HEK293 (cell line): ENCODE data around the gene MRPL14.
A peak's percentile ranks its signal among the peaks of the same experiment; 100 is the strongest.

Source experiments
- BCL6B ChIP-seq: fragments of 450-650 bp; formaldehyde crosslinking; IDR thresholded peaks from 2 replicates; pipeline ENCODE4 v1.5.1; 2017; ENCODE audit warnings: missing biosample characterization, missing genetic modification characterization
- GFI1B ChIP-seq: fragments of 450-650 bp; formaldehyde crosslinking; IDR thresholded peaks from 2 replicates; pipeline ENCODE4 v1.5.1; 2016; ENCODE audit warnings: missing biosample characterization, missing genetic modification characterization
- KLF16 ChIP-seq: fragments of 450-650 bp; formaldehyde crosslinking; IDR thresholded peaks from 2 replicates; pipeline ENCODE4 v1.5.1; 2017; ENCODE audit warnings: missing biosample characterization, missing genetic modification characterization
- KLF7 ChIP-seq: fragments of 450-650 bp; formaldehyde crosslinking; IDR thresholded peaks from 2 replicates; pipeline ENCODE4 v1.5.1; 2016; ENCODE audit warnings: missing biosample characterization, missing genetic modification characterization, borderline replicate concordance
- KLF8 ChIP-seq: fragments of 450-650 bp; formaldehyde crosslinking; IDR thresholded peaks from 2 replicates; pipeline ENCODE4 v1.5.1; 2016; ENCODE audit warnings: missing biosample characterization, missing genetic modification characterization
- KLF9 ChIP-seq: fragments of 450-650 bp; formaldehyde crosslinking; IDR thresholded peaks from 2 replicates; pipeline ENCODE4 v1.5.1; 2016; ENCODE audit warnings: missing biosample characterization, missing genetic modification characterization, low read depth
- PRDM1 ChIP-seq: fragments of 450-650 bp; formaldehyde crosslinking; IDR thresholded peaks from 2 replicates; pipeline ENCODE4; 2016; ENCODE audit warnings: missing biosample characterization, missing genetic modification characterization
- YY2 ChIP-seq: fragments of 450-650 bp; formaldehyde crosslinking; IDR thresholded peaks from 2 replicates; pipeline ENCODE4 v1.5.1; 2016; ENCODE audit warnings: missing biosample characterization, missing genetic modification characterization
- ZBTB1 ChIP-seq: fragments of 450-650 bp; formaldehyde crosslinking; IDR thresholded peaks from 2 replicates; pipeline ENCODE4 v1.5.1; 2016; ENCODE audit warnings: missing biosample characterization, missing genetic modification characterization
- ZBTB17 ChIP-seq: fragments of 450-650 bp; formaldehyde crosslinking; IDR thresholded peaks from 2 replicates; pipeline ENCODE4 v1.5.1; 2016; ENCODE audit warnings: missing biosample characterization, missing genetic modification characterization
- ZBTB20 ChIP-seq: fragments of 450-650 bp; formaldehyde crosslinking; IDR thresholded peaks from 2 replicates; pipeline ENCODE4 v1.5.1; 2016; ENCODE audit warnings: missing biosample characterization, missing genetic modification characterization
- ZBTB8A ChIP-seq: fragments of 450-650 bp; formaldehyde crosslinking; IDR thresholded peaks from 2 replicates; pipeline ENCODE4 v1.5.1; 2016; ENCODE audit warnings: missing biosample characterization, missing genetic modification characterization
- ZNF155 ChIP-seq: fragments of 450-650 bp; formaldehyde crosslinking; IDR thresholded peaks from 2 replicates; pipeline ENCODE4 v1.5.1; 2016; ENCODE audit warnings: missing biosample characterization, missing genetic modification characterization
- ZNF23 ChIP-seq: fragments of 450-650 bp; formaldehyde crosslinking; IDR thresholded peaks from 2 replicates; pipeline ENCODE4 v1.5.1; 2016; ENCODE audit warnings: missing biosample characterization, missing genetic modification characterization, borderline replicate concordance
- ZNF280C ChIP-seq: fragments of 450-650 bp; formaldehyde crosslinking; IDR thresholded peaks from 2 replicates; pipeline ENCODE4 v1.5.1; 2016; ENCODE audit warnings: missing biosample characterization, missing genetic modification characterization
- ZNF394 ChIP-seq: fragments of 450-650 bp; formaldehyde crosslinking; IDR thresholded peaks from 2 replicates; pipeline ENCODE4 v1.5.1; 2016; ENCODE audit warnings: missing biosample characterization, missing genetic modification characterization, mild to moderate bottlenecking, moderate library complexity, borderline replicate concordance
- ZNF514 ChIP-seq: fragments of 450-650 bp; formaldehyde crosslinking; IDR thresholded peaks from 2 replicates; pipeline ENCODE4 v1.5.1; 2016; ENCODE audit warnings: missing biosample characterization, missing genetic modification characterization
- ZNF549 ChIP-seq: fragments of 450-650 bp; IDR thresholded peaks from 2 replicates; pipeline ENCODE4 v1.5.1; 2018; ENCODE audit warnings: missing biosample characterization, missing genetic modification characterization, mild to moderate bottlenecking, inconsistent platforms, moderate library complexity
- ZNF585B ChIP-seq: fragments of 450-650 bp; formaldehyde crosslinking; IDR thresholded peaks from 2 replicates; pipeline ENCODE4 v1.5.1; 2016; ENCODE audit warnings: missing biosample characterization, missing genetic modification characterization
- ZNF626 ChIP-seq: fragments of 450-650 bp; sonication (Bioruptor Pico); formaldehyde crosslinking; IDR thresholded peaks from 2 replicates; pipeline ENCODE4 v1.5.1; 2018; ENCODE audit warnings: missing biosample characterization, missing genetic modification characterization, inconsistent platforms
- ZNF670 ChIP-seq: fragments of 450-650 bp; formaldehyde crosslinking; IDR thresholded peaks from 2 replicates; pipeline ENCODE4 v1.5.1; 2016; ENCODE audit warnings: missing biosample characterization, missing genetic modification characterization, low read depth
- ZNF76 ChIP-seq: fragments of 450-650 bp; formaldehyde crosslinking; IDR thresholded peaks from 2 replicates; pipeline ENCODE4; 2016; ENCODE audit warnings: low read depth, missing biosample characterization, missing genetic modification characterization, borderline replicate concordance
- ZNF837 ChIP-seq: fragments of 450-650 bp; formaldehyde crosslinking; IDR thresholded peaks from 2 replicates; pipeline ENCODE4 v1.5.1; 2016; ENCODE audit warnings: missing biosample characterization, missing genetic modification characterization
- ZNF843 ChIP-seq: fragments of 450-650 bp; formaldehyde crosslinking; IDR thresholded peaks from 2 replicates; pipeline ENCODE4 v1.5.1; 2016; ENCODE audit warnings: missing biosample characterization, missing genetic modification characterization
- ZSCAN30 ChIP-seq: fragments of 450-650 bp; IDR thresholded peaks from 2 replicates; pipeline ENCODE4 v1.5.1; 2018; ENCODE audit warnings: missing biosample characterization, mild to moderate bottlenecking, missing genetic modification characterization, moderate library complexity
- ZSCAN5A ChIP-seq: fragments of 450-650 bp; formaldehyde crosslinking; IDR thresholded peaks from 2 replicates; pipeline ENCODE4 v1.5.1; 2016; ENCODE audit warnings: missing biosample characterization, missing genetic modification characterization
- TF ChIP-seq, protein P1 (sequence below): fragments of 450-650 bp; formaldehyde crosslinking; IDR thresholded peaks from 2 replicates; pipeline ENCODE4 v1.5.1; 2016; ENCODE audit warnings: missing biosample characterization, missing genetic modification characterization, borderline replicate concordance
- TF ChIP-seq, protein P2 (sequence below): fragments of 450-650 bp; formaldehyde crosslinking; IDR thresholded peaks from 2 replicates; pipeline ENCODE4 v1.5.1; 2016; ENCODE audit warnings: missing biosample characterization, missing genetic modification characterization

The MRPL14 gene

DNA sequence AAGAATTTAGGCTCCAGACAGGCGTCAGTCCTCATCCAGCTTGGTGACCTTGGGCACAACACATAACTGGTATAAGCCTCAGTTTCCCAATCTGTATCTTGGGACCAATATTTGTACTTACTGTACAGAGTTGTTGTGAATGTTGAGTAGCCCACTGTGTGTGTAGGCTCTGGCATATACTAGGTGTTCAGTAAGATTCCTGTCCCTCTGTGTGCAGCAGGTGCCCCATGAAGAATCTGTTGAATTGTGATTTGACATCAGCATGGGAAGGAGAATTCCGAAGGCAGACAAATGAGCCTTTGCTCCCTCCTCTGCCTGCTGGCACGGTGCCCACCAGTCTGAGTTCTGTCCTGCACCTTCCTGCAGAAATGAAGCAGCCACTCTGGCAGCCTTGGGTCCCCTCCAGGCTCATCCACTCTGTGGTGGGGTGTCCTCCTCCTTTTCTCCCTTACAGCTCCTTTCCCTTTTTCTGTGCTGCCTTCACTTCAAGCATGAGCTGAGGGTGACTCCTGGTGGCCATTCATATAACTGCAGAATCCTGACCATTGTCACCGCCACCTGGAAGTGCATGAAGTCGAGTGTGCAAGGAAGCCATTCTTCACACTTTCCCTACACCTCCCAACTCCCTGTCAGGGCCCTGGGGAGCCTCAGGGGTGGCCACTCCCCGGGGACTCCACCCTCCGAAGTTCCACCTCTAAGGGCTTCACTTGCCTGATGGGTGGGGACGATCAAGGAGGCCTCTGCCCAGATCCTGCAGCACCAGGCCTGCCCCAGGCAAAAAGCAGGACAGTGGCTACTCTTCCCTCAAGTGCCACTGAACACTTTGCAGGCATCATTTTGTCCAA lies 48.2 kb downstream of the MRPL14 start (continued):
- no peak for TF ChIP-seq ZBTB20 (tag by site-specific recombination)
- TF ChIP-seq, protein P1, sequence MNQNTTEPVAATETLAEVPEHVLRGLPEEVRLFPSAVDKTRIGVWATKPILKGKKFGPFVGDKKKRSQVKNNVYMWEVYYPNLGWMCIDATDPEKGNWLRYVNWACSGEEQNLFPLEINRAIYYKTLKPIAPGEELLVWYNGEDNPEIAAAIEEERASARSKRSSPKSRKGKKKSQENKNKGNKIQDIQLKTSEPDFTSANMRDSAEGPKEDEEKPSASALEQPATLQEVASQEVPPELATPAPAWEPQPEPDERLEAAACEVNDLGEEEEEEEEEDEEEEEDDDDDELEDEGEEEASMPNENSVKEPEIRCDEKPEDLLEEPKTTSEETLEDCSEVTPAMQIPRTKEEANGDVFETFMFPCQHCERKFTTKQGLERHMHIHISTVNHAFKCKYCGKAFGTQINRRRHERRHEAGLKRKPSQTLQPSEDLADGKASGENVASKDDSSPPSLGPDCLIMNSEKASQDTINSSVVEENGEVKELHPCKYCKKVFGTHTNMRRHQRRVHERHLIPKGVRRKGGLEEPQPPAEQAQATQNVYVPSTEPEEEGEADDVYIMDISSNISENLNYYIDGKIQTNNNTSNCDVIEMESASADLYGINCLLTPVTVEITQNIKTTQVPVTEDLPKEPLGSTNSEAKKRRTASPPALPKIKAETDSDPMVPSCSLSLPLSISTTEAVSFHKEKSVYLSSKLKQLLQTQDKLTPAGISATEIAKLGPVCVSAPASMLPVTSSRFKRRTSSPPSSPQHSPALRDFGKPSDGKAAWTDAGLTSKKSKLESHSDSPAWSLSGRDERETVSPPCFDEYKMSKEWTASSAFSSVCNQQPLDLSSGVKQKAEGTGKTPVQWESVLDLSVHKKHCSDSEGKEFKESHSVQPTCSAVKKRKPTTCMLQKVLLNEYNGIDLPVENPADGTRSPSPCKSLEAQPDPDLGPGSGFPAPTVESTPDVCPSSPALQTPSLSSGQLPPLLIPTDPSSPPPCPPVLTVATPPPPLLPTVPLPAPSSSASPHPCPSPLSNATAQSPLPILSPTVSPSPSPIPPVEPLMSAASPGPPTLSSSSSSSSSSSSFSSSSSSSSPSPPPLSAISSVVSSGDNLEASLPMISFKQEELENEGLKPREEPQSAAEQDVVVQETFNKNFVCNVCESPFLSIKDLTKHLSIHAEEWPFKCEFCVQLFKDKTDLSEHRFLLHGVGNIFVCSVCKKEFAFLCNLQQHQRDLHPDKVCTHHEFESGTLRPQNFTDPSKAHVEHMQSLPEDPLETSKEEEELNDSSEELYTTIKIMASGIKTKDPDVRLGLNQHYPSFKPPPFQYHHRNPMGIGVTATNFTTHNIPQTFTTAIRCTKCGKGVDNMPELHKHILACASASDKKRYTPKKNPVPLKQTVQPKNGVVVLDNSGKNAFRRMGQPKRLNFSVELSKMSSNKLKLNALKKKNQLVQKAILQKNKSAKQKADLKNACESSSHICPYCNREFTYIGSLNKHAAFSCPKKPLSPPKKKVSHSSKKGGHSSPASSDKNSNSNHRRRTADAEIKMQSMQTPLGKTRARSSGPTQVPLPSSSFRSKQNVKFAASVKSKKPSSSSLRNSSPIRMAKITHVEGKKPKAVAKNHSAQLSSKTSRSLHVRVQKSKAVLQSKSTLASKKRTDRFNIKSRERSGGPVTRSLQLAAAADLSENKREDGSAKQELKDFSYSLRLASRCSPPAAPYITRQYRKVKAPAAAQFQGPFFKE (tag by site-specific recombination): no peak
- TF ChIP-seq BCL6B (tag by site-specific recombination): no peak
- no peak for TF ChIP-seq ZNF670 (tag by site-specific recombination)
- no peak for TF ChIP-seq ZNF549 (tag by site-specific recombination)
- no peak for TF ChIP-seq ZNF626
- peak; percentile 37; the same call in 1 of the 2 replicates for TF ChIP-seq ZNF394 (tag by site-specific recombination)
- no peak for TF ChIP-seq KLF9 (tag by site-specific recombination)
- no peak for TF ChIP-seq GFI1B (tag by site-specific recombination)
- TF ChIP-seq ZNF585B: no peak
- no peak for TF ChIP-seq ZBTB8A (tag by site-specific recombination)
- TF ChIP-seq ZSCAN5A (tag by site-specific recombination): no peak
- no peak for TF ChIP-seq ZNF843
- TF ChIP-seq ZSCAN30: peak; percentile 18; the same call in 1 of the 2 replicates
- TF ChIP-seq ZBTB1 (tag by site-specific recombination): no peak
- no peak for TF ChIP-seq ZNF837
- peak; percentile 59 for TF ChIP-seq ZBTB17
- TF ChIP-seq KLF16 (tag by site-specific recombination): no peak
- TF ChIP-seq ZNF280C (tag by site-specific recombination): no peak
- TF ChIP-seq YY2: no peak
- TF ChIP-seq ZNF76: no peak
- TF ChIP-seq, protein P2, sequence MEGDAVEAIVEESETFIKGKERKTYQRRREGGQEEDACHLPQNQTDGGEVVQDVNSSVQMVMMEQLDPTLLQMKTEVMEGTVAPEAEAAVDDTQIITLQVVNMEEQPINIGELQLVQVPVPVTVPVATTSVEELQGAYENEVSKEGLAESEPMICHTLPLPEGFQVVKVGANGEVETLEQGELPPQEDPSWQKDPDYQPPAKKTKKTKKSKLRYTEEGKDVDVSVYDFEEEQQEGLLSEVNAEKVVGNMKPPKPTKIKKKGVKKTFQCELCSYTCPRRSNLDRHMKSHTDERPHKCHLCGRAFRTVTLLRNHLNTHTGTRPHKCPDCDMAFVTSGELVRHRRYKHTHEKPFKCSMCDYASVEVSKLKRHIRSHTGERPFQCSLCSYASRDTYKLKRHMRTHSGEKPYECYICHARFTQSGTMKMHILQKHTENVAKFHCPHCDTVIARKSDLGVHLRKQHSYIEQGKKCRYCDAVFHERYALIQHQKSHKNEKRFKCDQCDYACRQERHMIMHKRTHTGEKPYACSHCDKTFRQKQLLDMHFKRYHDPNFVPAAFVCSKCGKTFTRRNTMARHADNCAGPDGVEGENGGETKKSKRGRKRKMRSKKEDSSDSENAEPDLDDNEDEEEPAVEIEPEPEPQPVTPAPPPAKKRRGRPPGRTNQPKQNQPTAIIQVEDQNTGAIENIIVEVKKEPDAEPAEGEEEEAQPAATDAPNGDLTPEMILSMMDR (tag by site-specific recombination): peak; percentile 93
- no peak for TF ChIP-seq ZNF23
- no peak for TF ChIP-seq ZNF155
- no peak for TF ChIP-seq KLF8 (tag by site-specific recombination)
- TF ChIP-seq PRDM1 (tag by site-specific recombination): peak; percentile 83
- TF ChIP-seq KLF7: no peak
- no peak for TF ChIP-seq ZNF514 (tag by site-specific recombination)
